ENCODE data around the gene CCDC33.

CCDC33 gene

GRCh38 chr15:74291101-74292071, 55.3 kb downstream of the CCDC33 start:
- peak; percentile 64 for DNase-seq

- DNase-seq: no peak
Measured at GRCh38 chr15:74293021-74293810, 57.1 kb downstream of the CCDC33 start.

GRCh38 chr15:74294010-74294409, 57.9 kb downstream of the CCDC33 start:
- no peak for DNase-seq

- DNase-seq: no peak
Measured at GRCh38 chr15:74295800-74296199, 59.7 kb downstream of the CCDC33 start.

- no peak for DNase-seq
Measured at GRCh38 chr15:74297887-74298286, 61.8 kb downstream of the CCDC33 start.

GRCh38 chr15:74300057-74300795, 64.1 kb downstream of the CCDC33 start:
- no peak for DNase-seq

- no peak for DNase-seq
Measured at GRCh38 chr15:74301583-74302361, 65.6 kb downstream of the CCDC33 start.

GRCh38 chr15:74302821-74303359, 66.8 kb downstream of the CCDC33 start:
- peak; percentile 3 for DNase-seq

GRCh38 chr15:74303741-74304309, 67.7 kb downstream of the CCDC33 start:
- DNase-seq: no peak

GRCh38 chr15:74304431-74304830, 68.3 kb downstream of the CCDC33 start:
- no peak for DNase-seq

- no peak for DNase-seq
Measured at GRCh38 chr15:74305687-74306086, 69.6 kb downstream of the CCDC33 start.

GRCh38 chr15:74306781-74307217, 70.7 kb downstream of the CCDC33 start:
- no peak for DNase-seq

- DNase-seq: peak; percentile 6
Measured at GRCh38 chr15:74307827-74308811, 72.0 kb downstream of the CCDC33 start.

- no peak for DNase-seq
Measured at GRCh38 chr15:74311734-74312444, 75.8 kb downstream of the CCDC33 start.

- DNase-seq: no peak
Measured at GRCh38 chr15:74312445-74313007, 76.4 kb downstream of the CCDC33 start.

GRCh38 chr15:74313889-74314288, 77.8 kb downstream of the CCDC33 start:
- DNase-seq: no peak

GRCh38 chr15:74314795-74315438, 78.8 kb downstream of the CCDC33 start:
- DNase-seq: no peak

GRCh38 chr15:74315626-74316025, 79.5 kb downstream of the CCDC33 start:
- DNase-seq: no peak

- DNase-seq: no peak
Measured at GRCh38 chr15:74316141-74316540, 80.0 kb downstream of the CCDC33 start.
